WTC11 (cell line): ENCODE data around the gene ERC1.

Experiments
- IRF2 ChIP-seq: sonication (generic); formaldehyde crosslinking; IDR thresholded peaks from 2 replicates; pipeline ENCODE4 v1.8.0; 2022; ENCODE audit warnings: low read depth, missing genetic modification reagents, borderline replicate concordance
- NR2C2 ChIP-seq: sonication (generic); formaldehyde crosslinking; IDR thresholded peaks from 2 replicates; pipeline ENCODE4 v1.8.0; 2022; ENCODE audit warnings: mild to moderate bottlenecking, missing genetic modification reagents
- TCF7 ChIP-seq: sonication (generic); formaldehyde crosslinking; IDR thresholded peaks from 2 replicates; pipeline ENCODE4 v1.8.0; 2022; ENCODE audit warnings: mild to moderate bottlenecking, low read depth, missing genetic modification reagents, moderate library complexity
- TF ChIP-seq, protein P1 (sequence below): fragments of 200-600 bp; IDR thresholded peaks from 2 replicates; pipeline ENCODE4 v1.8.0; 2022; ENCODE audit warnings: antibody characterized with exemption
- TF ChIP-seq, protein P2 (sequence below): sonication (generic); formaldehyde crosslinking; IDR thresholded peaks from 2 replicates; pipeline ENCODE4 v1.8.0; 2022; ENCODE audit warnings: mild to moderate bottlenecking, missing genetic modification reagents
- TF ChIP-seq, protein P3 (sequence below): sonication (generic); formaldehyde crosslinking; IDR thresholded peaks from 2 replicates; pipeline ENCODE4 v1.8.0; 2023; ENCODE audit warnings: mild to moderate bottlenecking, missing genetic modification reagents

DNA sequence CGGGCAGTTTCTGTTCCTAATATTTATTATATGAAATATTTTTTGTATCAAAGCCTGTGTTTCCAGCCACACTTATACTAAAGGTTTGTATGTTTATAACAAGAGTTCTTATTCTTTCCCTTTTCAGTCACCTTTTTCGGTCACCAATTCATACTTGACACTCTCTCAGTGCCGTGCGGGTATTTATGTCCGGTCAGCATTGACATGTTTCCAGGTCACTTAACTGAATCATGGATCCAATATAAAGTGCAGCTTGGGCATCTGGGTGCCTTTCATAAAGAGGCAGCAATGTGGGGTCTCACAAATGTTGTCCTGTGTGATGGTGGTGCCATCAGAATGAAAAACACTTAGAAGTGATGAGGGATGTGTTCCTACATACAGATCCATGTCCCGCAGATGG, 141.3 kb downstream of the ERC1 start:
- no peak for TF ChIP-seq IRF2 (CRISPR knock-in tag)
- TF ChIP-seq, protein P1, sequence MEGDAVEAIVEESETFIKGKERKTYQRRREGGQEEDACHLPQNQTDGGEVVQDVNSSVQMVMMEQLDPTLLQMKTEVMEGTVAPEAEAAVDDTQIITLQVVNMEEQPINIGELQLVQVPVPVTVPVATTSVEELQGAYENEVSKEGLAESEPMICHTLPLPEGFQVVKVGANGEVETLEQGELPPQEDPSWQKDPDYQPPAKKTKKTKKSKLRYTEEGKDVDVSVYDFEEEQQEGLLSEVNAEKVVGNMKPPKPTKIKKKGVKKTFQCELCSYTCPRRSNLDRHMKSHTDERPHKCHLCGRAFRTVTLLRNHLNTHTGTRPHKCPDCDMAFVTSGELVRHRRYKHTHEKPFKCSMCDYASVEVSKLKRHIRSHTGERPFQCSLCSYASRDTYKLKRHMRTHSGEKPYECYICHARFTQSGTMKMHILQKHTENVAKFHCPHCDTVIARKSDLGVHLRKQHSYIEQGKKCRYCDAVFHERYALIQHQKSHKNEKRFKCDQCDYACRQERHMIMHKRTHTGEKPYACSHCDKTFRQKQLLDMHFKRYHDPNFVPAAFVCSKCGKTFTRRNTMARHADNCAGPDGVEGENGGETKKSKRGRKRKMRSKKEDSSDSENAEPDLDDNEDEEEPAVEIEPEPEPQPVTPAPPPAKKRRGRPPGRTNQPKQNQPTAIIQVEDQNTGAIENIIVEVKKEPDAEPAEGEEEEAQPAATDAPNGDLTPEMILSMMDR: no peak
- TF ChIP-seq, protein P2, sequence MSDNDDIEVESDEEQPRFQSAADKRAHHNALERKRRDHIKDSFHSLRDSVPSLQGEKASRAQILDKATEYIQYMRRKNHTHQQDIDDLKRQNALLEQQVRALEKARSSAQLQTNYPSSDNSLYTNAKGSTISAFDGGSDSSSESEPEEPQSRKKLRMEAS (CRISPR knock-in tag): no peak
- TF ChIP-seq, protein P3, sequence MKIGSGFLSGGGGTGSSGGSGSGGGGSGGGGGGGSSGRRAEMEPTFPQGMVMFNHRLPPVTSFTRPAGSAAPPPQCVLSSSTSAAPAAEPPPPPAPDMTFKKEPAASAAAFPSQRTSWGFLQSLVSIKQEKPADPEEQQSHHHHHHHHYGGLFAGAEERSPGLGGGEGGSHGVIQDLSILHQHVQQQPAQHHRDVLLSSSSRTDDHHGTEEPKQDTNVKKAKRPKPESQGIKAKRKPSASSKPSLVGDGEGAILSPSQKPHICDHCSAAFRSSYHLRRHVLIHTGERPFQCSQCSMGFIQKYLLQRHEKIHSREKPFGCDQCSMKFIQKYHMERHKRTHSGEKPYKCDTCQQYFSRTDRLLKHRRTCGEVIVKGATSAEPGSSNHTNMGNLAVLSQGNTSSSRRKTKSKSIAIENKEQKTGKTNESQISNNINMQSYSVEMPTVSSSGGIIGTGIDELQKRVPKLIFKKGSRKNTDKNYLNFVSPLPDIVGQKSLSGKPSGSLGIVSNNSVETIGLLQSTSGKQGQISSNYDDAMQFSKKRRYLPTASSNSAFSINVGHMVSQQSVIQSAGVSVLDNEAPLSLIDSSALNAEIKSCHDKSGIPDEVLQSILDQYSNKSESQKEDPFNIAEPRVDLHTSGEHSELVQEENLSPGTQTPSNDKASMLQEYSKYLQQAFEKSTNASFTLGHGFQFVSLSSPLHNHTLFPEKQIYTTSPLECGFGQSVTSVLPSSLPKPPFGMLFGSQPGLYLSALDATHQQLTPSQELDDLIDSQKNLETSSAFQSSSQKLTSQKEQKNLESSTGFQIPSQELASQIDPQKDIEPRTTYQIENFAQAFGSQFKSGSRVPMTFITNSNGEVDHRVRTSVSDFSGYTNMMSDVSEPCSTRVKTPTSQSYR (CRISPR knock-in tag): no peak
- no peak for TF ChIP-seq TCF7 (CRISPR knock-in tag)
- no peak for TF ChIP-seq NR2C2 (CRISPR knock-in tag)
